GM20000 (cell line): ENCODE results near the gene MYO1D.

Experiments
- DNase-seq: peaks from one replicate; pipeline ENCODE4 v3.0.0; 2012; ENCODE audit warnings: low spot score
- TF ChIP-seq, protein P1 (sequence below): IDR thresholded peaks from 2 replicates; pipeline ENCODE4 v1.5.1; 2012; ENCODE audit warnings: mild to moderate bottlenecking, control low read depth; ENCODE audit errors: extremely low read depth, missing control alignments

MYO1D gene

DNA sequence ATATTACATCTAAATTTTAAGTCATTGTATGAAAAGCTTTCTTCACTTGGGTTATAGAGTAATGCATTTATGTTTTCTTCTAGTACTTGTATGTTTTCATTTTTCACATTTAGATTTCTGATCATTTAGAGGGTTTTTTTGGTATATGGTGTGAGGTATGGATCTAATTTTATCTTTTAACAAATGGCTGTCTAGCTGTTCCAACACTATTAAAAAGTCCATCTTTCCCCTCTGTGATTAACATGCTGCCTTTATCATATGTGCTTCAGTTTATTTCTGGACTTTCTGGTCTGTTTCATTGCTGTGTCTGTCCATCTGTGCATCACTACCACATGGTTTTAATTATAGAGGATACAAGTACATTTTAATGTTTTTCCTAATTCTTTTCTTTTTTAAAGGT, 163.8 kb downstream of the MYO1D start:
- DNase-seq: no peak
- TF ChIP-seq, protein P1, sequence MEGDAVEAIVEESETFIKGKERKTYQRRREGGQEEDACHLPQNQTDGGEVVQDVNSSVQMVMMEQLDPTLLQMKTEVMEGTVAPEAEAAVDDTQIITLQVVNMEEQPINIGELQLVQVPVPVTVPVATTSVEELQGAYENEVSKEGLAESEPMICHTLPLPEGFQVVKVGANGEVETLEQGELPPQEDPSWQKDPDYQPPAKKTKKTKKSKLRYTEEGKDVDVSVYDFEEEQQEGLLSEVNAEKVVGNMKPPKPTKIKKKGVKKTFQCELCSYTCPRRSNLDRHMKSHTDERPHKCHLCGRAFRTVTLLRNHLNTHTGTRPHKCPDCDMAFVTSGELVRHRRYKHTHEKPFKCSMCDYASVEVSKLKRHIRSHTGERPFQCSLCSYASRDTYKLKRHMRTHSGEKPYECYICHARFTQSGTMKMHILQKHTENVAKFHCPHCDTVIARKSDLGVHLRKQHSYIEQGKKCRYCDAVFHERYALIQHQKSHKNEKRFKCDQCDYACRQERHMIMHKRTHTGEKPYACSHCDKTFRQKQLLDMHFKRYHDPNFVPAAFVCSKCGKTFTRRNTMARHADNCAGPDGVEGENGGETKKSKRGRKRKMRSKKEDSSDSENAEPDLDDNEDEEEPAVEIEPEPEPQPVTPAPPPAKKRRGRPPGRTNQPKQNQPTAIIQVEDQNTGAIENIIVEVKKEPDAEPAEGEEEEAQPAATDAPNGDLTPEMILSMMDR: no peak

DNA sequence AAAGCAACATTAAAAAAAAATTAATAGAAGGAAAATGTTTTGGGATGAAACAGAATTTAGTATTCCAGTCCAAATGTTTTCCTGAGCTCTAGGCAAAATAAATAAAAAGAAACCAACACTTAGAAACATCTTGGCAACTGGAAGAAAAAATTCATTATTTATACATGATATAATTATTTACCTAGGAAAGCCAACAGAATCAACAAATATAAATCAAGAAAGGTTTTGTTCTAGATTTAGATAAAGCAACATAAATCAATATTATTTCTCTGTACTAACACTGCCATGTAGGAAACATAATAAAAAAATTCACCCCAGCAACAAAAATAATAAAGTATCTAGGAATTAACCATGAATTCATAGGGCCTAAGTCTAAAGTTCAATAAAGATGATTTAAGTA, 167.4 kb downstream of the MYO1D start:
- TF ChIP-seq, protein P1: no peak
- no peak for DNase-seq

DNA sequence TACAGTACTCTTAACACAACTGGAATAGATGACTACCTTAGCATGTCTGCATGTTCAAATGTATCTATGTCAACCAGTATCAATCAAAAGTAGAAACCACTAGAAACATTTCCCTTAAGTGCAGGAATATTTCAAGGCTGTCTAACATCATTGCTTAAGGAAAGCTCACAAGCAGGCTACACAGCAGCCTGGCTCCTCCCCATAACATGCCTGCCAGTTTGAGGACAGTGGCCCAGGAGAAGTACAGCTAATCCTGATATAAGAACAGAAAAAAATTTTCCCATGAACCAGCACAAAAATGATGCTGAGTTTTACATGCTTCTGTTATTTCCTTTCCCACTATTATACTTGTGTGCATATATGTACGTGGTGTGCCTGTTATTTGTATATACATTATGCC, 175.1 kb downstream of the MYO1D start:
- no peak for DNase-seq
- TF ChIP-seq, protein P1: no peak

DNA sequence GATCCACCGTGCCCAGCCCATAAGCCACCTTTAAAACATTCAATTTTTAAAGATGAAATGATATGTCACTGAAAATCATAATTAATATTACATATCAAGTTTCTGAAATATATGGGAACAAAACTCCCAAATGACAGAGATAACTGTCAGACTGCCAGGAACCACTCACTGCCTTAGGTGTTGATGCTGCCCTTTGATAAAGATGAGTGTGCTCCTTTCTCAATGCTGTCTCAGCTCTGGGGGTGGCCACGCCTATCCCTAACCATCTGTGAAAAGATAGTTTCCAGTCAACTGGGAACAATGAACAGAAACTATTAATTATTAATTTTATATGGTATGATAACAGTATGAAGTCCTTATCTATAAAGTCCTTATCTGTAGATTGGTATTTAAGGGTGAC, 177.7 kb downstream of the MYO1D start:
- no peak for DNase-seq
- TF ChIP-seq, protein P1: no peak

DNA sequence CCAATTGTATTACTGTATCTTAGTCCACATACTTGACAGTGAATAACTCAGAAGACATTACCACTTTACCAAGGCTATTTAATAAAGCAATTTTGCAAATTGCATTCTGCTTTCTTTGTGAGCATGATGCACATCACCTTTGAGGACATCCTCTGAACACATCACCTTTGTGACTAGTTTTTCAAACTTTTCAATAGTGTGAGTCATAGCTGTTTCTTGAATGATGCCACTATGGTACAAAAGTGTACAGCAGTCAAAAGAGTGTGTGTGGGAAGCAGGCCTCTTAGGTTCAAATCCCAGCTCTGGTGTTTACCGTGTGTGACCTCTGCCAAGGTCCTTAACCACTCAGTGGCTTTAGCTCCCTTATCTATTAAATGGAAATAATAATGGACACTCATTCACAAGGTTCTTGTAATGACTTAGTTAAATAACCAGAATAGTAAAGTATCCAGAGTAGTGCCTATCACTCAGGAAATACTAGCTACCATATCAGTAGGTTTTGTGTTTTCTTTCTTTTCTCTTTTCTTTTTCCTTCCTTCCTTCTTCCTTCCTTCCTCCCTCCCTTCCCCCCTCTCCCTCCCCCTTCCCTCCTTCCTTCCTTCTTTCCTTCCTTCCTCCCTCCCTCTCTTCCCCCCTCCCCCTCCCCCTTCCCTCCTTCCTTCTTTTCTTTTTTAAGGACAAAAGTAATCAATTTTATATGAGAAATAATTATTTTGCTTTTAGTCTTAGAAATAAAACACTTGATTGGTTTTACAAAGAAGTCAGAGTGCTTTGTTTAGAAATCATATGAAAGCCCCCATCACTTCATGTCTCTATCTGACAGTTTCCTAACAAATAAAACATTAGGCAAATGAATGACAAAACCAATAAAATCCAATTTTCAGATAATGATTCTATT, 178.9 kb downstream of the MYO1D start:
- no peak for DNase-seq
- TF ChIP-seq, protein P1: no peak

DNA sequence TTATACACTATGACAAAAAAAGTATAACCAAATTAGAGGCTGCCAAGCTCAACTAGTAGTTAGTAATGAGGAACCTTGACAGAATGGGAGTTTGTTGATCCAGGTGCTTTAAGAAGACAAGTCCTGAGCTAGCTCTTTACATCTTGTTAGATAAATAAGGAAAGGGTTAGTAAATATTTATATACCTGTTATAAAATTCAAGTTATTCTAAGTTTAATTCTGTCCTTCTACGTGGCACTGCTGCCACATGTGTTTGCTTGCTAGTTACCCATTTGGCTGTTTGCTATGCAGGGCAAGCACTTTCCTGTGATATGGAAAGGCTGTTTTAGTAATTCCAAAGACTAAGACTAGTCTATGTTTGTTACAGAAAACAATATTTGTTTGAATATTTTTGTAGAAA, 180.5 kb downstream of the MYO1D start:
- TF ChIP-seq, protein P1: no peak
- no peak for DNase-seq

DNA sequence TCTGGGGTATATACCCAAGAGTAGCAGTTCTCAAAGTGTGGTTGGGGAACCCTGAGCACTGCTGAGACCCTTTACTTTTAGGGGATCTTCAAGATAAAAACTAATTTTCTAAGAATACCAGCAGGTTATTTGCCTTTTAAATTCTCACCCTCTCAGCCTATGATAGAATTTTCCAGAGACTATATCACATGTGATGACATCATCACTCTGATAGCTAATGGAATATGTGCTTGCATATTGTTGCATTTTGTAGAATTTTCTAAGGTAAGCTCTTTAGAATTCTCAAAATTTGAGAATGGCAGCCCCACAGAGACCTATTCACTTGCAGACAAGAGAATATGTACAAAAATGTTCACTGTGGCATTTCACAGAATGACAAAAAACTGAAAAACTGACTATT, 181.1 kb downstream of the MYO1D start:
- no peak for DNase-seq

More for the DNA sequence above, 181.1 kb downstream of the MYO1D start:
- TF ChIP-seq, protein P1: no peak
